Cardiac muscle cell (in vitro differentiated cells and primary cell): Measurements from ENCODE around the gene SSBP2. TPM values are rescaled to one million over a fixed set of nuclear protein-coding genes. Genes with fewer than 3 reads are reported as not detected.

Experiments used
- DNase-seq, 2 donors: peaks; one replicate each; pipeline versions ENCODE4 v3.0.0 to v3.0.0-alpha.2; 2010 to 2017; ENCODE audit warnings: low read depth in 1 of 2, low spot score in 1 of 2
- H3K27ac ChIP-seq: fragments of 200-600 bp; sonication (generic); 2 replicates; pipeline ENCODE4 v1.5.1; 2016
- H3K27me3 ChIP-seq: fragments of 200-600 bp; sonication (generic); 2 replicates; pipeline ENCODE4 v1.6.0; 2016; ENCODE audit warnings: control low read depth
- H3K36me3 ChIP-seq: fragments of 200-600 bp; sonication (generic); 2 replicates; pipeline ENCODE4 v1.5.1; 2016; ENCODE audit warnings: control low read depth
- H3K4me1 ChIP-seq: fragments of 200-600 bp; sonication (generic); 2 replicates; pipeline ENCODE4 v1.8.1; 2017; ENCODE audit warnings: low read depth, mild to moderate bottlenecking, mixed run types
- H3K4me3 ChIP-seq: fragments of 200-600 bp; sonication (generic); 2 replicates; pipeline ENCODE4 v1.5.1; 2016; ENCODE audit warnings: mild to moderate bottlenecking
- H3K9me3 ChIP-seq: fragments of 200-600 bp; sonication (generic); 2 replicates; pipeline ENCODE4 v1.5.1; 2017; ENCODE audit warnings: low read depth, mild to moderate bottlenecking, control low read depth
- polyA plus RNA-seq: library from polyadenylated mRNA; unstranded; fragments of >200 nt; fragmentation: Nextera tagmentation; extraction: Ambion mirVana; gene quantifications from 2 replicates; pipeline ENCODE4 v1.2.1, GENCODE V29; 2016
- total RNA-seq: library from RNA; depleted of rRNA; stranded (reverse); fragments of >200 nt; gene quantifications from 2 replicates; pipeline ENCODE4 v1.2.3, GENCODE V29; 2016
- TF ChIP-seq, protein P1 (sequence below): IDR thresholded peaks from 2 replicates; pipeline ENCODE4 v1.5.1; 2012; ENCODE audit warnings: low read depth, mild to moderate bottlenecking, low read length

SSBP2 gene
- total and polyA plus RNA-seq, 2 experiments from 2014 or later, result 117 to 174 TPM

GRCh38 chr5:81650987-81651386 is 99.9 kb downstream of the SSBP2 start:
- Histone ChIP-seq H3K36me3 (peaks cover 2% of the 10 kb centered on the region), H3K27me3 (no peaks in the 10 kb centered on the region), H3K4me3 (no peak overlapping the region), H3K9me3 (no peaks in the 10 kb centered on the region), H3K27ac (no peak overlapping the region), H3K4me1 (no peaks in the 10 kb centered on the region)
- DNase-seq, result no peak
- TF ChIP-seq, protein P1, sequence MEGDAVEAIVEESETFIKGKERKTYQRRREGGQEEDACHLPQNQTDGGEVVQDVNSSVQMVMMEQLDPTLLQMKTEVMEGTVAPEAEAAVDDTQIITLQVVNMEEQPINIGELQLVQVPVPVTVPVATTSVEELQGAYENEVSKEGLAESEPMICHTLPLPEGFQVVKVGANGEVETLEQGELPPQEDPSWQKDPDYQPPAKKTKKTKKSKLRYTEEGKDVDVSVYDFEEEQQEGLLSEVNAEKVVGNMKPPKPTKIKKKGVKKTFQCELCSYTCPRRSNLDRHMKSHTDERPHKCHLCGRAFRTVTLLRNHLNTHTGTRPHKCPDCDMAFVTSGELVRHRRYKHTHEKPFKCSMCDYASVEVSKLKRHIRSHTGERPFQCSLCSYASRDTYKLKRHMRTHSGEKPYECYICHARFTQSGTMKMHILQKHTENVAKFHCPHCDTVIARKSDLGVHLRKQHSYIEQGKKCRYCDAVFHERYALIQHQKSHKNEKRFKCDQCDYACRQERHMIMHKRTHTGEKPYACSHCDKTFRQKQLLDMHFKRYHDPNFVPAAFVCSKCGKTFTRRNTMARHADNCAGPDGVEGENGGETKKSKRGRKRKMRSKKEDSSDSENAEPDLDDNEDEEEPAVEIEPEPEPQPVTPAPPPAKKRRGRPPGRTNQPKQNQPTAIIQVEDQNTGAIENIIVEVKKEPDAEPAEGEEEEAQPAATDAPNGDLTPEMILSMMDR, result no peak

DNA sequence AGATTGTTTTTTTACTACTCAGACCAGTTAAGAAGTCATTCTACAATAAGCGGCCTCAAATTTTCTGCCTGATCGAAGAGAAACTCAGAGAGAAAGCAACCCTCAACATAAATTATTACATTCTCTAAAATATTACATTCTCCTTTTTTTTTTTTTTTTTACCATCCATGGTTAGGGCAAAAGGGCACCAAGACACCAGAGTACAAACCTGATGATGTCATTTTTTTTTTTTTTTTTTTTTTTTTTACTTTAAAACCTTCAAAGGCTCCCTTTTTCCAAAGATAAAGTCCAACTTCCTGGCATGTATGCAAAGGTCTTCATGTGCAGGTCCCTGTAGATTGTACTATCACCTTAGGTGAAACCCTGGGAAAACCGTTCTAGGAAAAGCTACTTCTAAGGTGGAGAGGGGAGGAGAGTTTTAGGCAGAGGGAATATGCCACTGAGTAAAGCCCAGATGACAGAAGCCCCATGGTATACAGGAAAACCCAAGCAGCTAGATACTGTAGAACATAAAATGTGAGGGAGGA is 104.4 kb downstream of the SSBP2 start:
- Histone ChIP-seq H3K27ac (no peak overlapping the region), H3K9me3 (no peaks in the 10 kb centered on the region), H3K36me3 (peaks cover 2% of the 10 kb centered on the region), H3K4me1 (no peaks in the 10 kb centered on the region), H3K4me3 (no peak overlapping the region), H3K27me3 (no peaks in the 10 kb centered on the region)
- DNase-seq, result no peak
- TF ChIP-seq, protein P1, result no peak

DNA sequence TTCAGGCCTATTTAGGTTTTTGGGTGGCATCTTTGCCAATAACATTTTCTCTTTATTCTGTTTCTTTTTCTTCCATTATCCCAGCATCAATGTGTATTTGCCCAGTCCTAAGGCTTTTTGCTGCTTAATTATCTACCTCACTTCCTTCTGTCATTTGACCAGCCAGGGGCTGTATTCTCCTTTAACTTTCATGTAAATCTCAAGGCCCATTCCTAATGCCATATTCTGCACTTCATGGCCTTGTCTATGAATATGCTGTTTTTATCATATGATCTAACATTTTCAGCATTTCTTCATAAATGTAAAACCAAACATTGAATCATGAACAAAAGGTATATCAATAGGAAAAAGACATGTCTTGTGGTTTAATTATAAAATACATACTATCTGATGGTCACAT is 108.7 kb downstream of the SSBP2 start:
- Histone ChIP-seq H3K4me3 (no peak overlapping the region), H3K27ac (no peak overlapping the region), H3K36me3 (no peaks in the 10 kb centered on the region), H3K9me3 (no peaks in the 10 kb centered on the region), H3K4me1 (peaks cover 1% of the 10 kb centered on the region), H3K27me3 (no peaks in the 10 kb centered on the region)
- TF ChIP-seq, protein P1, result no peak
- DNase-seq, result no peak

DNA sequence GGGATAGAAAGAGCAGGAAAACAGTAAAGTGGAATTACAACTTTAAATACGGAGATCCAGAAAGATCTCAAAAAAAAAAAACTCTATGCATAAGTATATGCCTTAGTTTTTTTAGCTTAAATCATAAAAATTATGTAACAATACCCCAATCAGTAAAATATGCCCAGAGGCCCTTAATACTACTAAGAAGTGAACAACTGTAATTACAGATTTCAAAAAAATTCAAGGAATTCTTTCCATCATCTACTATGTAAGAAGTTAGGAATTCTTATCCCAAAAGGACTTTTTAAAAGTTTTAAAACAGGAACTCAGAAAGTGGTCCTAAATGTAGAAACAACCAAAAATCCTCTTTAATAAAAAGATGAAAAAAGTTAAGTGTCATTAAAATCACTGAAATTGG is 111.3 kb downstream of the SSBP2 start:
- H3K27me3 ChIP-seq, result no peaks in the 10 kb centered on the region
- DNase-seq, result peak in 1 of 2 donors; percentile 2
- no peak overlapping the region for H3K27ac ChIP-seq
- peaks cover 7% of the 10 kb centered on the region for H3K4me1 ChIP-seq
- TF ChIP-seq, protein P1, result no peak
- H3K36me3 ChIP-seq, result peaks cover 5% of the 10 kb centered on the region
- H3K4me3 ChIP-seq, result no peak overlapping the region
- no peaks in the 10 kb centered on the region for H3K9me3 ChIP-seq

GRCh38 chr5:81638471-81638870 is 112.4 kb downstream of the SSBP2 start:
- DNase-seq, result peak in 1 of 2 donors; percentile 6
- no peaks in the 10 kb centered on the region for H3K27me3 ChIP-seq
- TF ChIP-seq, protein P1, result no peak

More at GRCh38 chr5:81638471-81638870, 112.4 kb downstream of the SSBP2 start:
- Histone ChIP-seq H3K4me1 (peaks cover 7% of the 10 kb centered on the region), H3K9me3 (no peaks in the 10 kb centered on the region), H3K4me3 (no peak overlapping the region), H3K27ac (no peak overlapping the region), H3K36me3 (peaks cover 5% of the 10 kb centered on the region)
